Measurements from ENCODE around the gene SLC9A5. TPM values are rescaled to one million over a fixed set of nuclear protein-coding genes. Genes with fewer than 3 reads are reported as not detected.

The SLC9A5 gene
- total RNA-seq, 1 donor from 2014 or later: 1.4 TPM

DNA sequence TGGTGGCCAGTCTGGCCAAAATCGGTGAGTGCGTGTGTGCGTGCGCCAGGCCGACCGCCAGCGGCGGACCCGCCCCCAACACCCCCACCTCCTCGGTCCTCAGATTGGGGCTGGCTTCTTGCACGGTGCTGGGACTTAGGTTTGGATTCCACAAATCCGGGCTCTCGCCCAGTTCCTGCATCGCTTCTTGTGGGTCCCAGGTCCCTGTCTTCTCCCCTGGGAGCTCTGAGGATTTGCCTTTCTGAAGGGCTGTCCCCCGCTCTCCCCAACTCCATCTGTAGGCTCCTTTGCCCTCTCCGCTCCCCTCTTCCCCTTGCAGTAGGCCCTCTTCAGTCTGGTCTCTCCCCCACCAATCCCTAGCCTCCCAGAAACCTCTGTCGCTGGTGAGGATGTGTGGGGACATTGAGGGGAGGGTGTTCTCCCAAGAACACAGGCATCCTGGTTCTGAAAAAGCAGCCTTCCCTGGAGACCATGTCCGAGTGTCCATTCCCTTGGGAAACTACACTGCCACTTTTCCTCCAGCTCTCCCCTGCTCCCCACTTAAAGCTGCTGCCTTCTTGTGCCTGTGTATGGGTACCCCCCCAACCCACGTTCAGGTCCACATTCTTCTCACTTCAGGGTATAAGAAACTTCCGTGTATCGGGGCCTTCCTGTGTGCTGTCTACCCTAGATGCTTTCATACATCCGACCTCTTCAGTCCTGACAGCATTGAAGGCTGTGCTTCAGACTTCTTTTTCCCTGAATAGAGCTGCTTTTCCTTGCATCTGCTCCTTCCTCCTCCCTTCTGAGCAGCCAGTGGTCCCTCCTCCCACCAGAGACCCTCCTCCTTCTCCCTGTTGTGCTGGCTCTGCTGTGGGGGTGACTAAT lies 632 bp downstream of the SLC9A5 start:
- no peak for DNase-seq
- H3K4me1 Mint-ChIP-seq (ENCODE audit: low read depth, unreplicated experiment): peaks cover 21% of the 10 kb centered on the region

DNA sequence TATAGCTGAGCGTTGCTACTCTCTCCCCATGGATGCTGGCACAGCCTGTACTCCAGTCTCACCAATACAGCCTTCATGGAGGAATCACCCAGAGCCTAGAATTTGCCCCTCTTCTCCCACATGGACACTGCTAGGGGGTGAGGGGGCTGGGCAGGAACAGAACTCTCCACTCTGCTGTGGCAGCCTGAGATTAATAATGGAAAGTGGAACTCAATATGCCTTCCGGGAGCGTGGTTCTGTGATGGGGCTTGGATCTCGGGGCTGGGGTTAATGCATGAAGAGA lies 1.2 kb downstream of the SLC9A5 start:
- TF ChIP-seq, protein P1, sequence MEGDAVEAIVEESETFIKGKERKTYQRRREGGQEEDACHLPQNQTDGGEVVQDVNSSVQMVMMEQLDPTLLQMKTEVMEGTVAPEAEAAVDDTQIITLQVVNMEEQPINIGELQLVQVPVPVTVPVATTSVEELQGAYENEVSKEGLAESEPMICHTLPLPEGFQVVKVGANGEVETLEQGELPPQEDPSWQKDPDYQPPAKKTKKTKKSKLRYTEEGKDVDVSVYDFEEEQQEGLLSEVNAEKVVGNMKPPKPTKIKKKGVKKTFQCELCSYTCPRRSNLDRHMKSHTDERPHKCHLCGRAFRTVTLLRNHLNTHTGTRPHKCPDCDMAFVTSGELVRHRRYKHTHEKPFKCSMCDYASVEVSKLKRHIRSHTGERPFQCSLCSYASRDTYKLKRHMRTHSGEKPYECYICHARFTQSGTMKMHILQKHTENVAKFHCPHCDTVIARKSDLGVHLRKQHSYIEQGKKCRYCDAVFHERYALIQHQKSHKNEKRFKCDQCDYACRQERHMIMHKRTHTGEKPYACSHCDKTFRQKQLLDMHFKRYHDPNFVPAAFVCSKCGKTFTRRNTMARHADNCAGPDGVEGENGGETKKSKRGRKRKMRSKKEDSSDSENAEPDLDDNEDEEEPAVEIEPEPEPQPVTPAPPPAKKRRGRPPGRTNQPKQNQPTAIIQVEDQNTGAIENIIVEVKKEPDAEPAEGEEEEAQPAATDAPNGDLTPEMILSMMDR (IDR thresholded peaks at IDR 0.05; ENCODE audit: partially characterized antibody, unreplicated experiment): no peak
- peak overlapping the region; percentile 87 for H3K4me3 Mint-ChIP-seq (ENCODE audit: unreplicated experiment)
- H3K27ac Mint-ChIP-seq (ENCODE audit: unreplicated experiment): no peak overlapping the region
- peaks cover 5% of the 10 kb centered on the region for H3K36me3 Mint-ChIP-seq (ENCODE audit: unreplicated experiment)
- H3K9me3 Mint-ChIP-seq (ENCODE audit: unreplicated experiment): peaks cover 13% of the 10 kb centered on the region
- peaks cover 20% of the 10 kb centered on the region for H3K4me1 Mint-ChIP-seq (ENCODE audit: low read depth, unreplicated experiment)
- no peak for DNase-seq
- H3K27me3 Mint-ChIP-seq (ENCODE audit: unreplicated experiment): peaks cover 24% of the 10 kb centered on the region

More for the DNA sequence above, 632 bp downstream of the SLC9A5 start:
- Mint-ChIP-seq H3K36me3 (ENCODE audit: unreplicated experiment) (peaks cover 5% of the 10 kb centered on the region), H3K4me3 (ENCODE audit: unreplicated experiment) (peak overlapping the region; percentile 87), H3K27ac (ENCODE audit: unreplicated experiment) (no peak overlapping the region), H3K27me3 (ENCODE audit: unreplicated experiment) (peaks cover 24% of the 10 kb centered on the region), H3K9me3 (ENCODE audit: unreplicated experiment) (peaks cover 13% of the 10 kb centered on the region)
- TF ChIP-seq, protein P1 (IDR thresholded peaks at IDR 0.05; ENCODE audit: partially characterized antibody, unreplicated experiment): no peak

DNA sequence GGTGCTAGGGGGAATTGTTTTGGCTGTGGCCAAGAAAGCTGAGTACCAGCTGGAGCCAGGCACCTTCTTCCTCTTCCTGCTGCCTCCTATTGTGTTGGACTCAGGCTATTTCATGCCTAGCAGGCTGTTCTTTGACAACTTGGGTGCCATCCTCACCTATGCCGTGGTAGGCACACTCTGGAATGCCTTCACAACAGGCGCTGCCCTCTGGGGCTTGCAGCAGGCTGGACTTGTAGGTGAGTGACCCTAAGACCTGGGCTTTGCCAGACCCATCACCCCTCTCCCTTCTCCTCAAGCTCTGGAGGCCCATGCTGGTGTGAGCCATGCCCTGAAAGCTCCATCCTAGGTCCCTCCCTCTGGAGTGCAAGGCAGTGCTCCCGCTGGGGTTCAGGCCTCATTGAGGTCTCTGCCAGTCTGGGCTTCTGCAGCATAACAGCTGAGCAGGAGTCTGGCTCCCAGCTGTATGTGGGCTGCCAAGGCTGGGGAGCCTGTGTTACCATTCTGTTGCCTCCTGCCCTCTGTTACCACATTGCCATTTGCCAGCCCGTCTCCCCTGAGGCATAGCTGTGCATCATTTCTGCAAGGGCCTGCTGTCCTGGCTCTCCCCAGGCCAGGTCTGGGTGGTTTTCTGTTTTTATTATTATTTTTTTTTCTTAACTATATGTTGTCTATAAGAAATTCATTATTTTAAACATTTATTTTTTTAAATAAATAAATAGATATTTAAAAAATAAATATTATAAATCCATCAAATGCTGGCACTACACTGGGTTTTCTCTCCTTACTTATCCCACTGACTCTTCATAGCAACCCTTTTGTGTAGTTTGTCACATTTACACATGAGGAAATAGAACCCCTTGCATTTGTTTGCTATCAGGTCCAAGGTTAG lies 4.1 kb downstream of the SLC9A5 start:
- peak; percentile 44 for DNase-seq
- TF ChIP-seq, protein P1 (IDR thresholded peaks at IDR 0.05; ENCODE audit: partially characterized antibody, unreplicated experiment): no peak
- H3K27ac Mint-ChIP-seq (ENCODE audit: unreplicated experiment): peak overlapping the region; percentile 64
- H3K4me3 Mint-ChIP-seq (ENCODE audit: unreplicated experiment): no peak overlapping the region
- H3K36me3 Mint-ChIP-seq (ENCODE audit: unreplicated experiment): peaks cover 5% of the 10 kb centered on the region
- H3K4me1 Mint-ChIP-seq (ENCODE audit: low read depth, unreplicated experiment): peaks cover 14% of the 10 kb centered on the region
- peaks cover 10% of the 10 kb centered on the region for H3K9me3 Mint-ChIP-seq (ENCODE audit: unreplicated experiment)
- peaks cover 19% of the 10 kb centered on the region for H3K27me3 Mint-ChIP-seq (ENCODE audit: unreplicated experiment)

DNA sequence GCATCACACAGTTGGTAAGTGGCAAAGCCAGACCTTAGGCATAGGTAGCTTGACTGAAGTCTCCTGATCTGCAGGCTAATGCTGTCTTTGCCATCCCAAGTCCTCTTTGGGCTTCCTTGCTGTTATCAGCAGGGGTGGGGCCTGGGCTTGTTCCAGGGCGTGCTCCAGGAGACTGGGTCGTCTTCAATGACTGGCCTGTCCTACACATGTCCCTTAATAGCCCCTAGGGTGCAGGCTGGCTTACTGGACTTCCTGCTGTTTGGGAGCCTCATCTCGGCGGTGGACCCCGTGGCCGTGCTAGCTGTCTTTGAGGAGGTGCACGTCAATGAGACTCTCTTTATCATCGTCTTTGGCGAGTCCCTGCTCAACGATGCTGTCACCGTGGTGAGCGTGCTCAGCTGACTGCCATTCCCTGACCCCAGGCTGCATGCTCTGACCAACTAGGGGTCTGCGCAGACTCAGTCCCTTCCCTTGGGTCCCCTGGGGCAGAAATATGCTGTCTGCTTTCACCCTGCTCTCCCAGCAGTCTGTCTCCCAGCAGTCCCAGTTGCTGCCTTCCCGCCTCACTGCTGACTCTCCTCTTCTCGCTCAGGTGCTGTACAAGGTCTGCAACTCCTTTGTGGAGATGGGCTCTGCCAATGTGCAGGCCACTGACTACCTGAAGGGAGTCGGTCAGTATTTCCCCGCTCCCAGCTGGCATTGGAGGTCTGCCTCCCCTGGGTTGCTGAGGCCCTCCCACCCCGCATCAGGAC lies 6.2 kb downstream of the SLC9A5 start:
- H3K4me1 Mint-ChIP-seq (ENCODE audit: low read depth, unreplicated experiment): peaks cover 3% of the 10 kb centered on the region
- H3K4me3 Mint-ChIP-seq (ENCODE audit: unreplicated experiment): no peak overlapping the region
- peaks cover under 1% of the 10 kb centered on the region for H3K36me3 Mint-ChIP-seq (ENCODE audit: unreplicated experiment)
- peaks cover 10% of the 10 kb centered on the region for H3K27me3 Mint-ChIP-seq (ENCODE audit: unreplicated experiment)
- H3K9me3 Mint-ChIP-seq (ENCODE audit: unreplicated experiment): peaks cover 7% of the 10 kb centered on the region
- H3K27ac Mint-ChIP-seq (ENCODE audit: unreplicated experiment): no peak overlapping the region
- TF ChIP-seq, protein P1 (IDR thresholded peaks at IDR 0.05; ENCODE audit: partially characterized antibody, unreplicated experiment): no peak
- no peak for DNase-seq
